Spleen (tissue), 11 donors: Measurements from ENCODE around the gene FDXACB1. TPM values are rescaled to one million over a fixed set of nuclear protein-coding genes. Genes with fewer than 3 reads are reported as not detected.

Experiments used
- DNase-seq: peaks from one replicate; pipeline ENCODE4 v3.0.0-alpha.2; 2020
- H3K27ac ChIP-seq, 8 donors: fragments of 200-600 bp; sonication (generic) in 7 of 8; 1 replicate in 4 of 8; 2 replicates in 4 of 8; pipeline versions ENCODE4 v1.5.0 to v1.8.0; 2016 to 2021; ENCODE audit warnings: inconsistent platforms in 4 of 8, mild to moderate bottlenecking in 4 of 8, moderate library complexity in 1 of 8
- H3K27me3 ChIP-seq, 7 donors: fragments of 200-600 bp; sonication (generic) in 6 of 7; replicated peaks in 1 of 7; 1 replicate in 4 of 7; 2 replicates in 3 of 7; pipeline versions ENCODE4 v1.5.0 to v1.8.0; 2016 to 2021; ENCODE audit warnings: inconsistent platforms in 3 of 7, mild to moderate bottlenecking in 1 of 7
- H3K36me3 ChIP-seq, 6 donors: fragments of 200-600 bp; sonication (generic) in 5 of 6; 1 replicate in 4 of 6; 2 replicates in 2 of 6; pipeline versions ENCODE4 v1.5.0 to v1.8.0; 2016 to 2021; ENCODE audit warnings: inconsistent platforms in 2 of 6
- H3K4me1 ChIP-seq, 6 donors: fragments of 200-600 bp; sonication (generic) in 5 of 6; 1 replicate in 3 of 6; 2 replicates in 3 of 6; pipeline versions ENCODE4 v1.5.0 to v1.8.0; 2016 to 2021; ENCODE audit warnings: inconsistent platforms in 3 of 6
- H3K4me3 ChIP-seq, 8 donors: fragments of 200-600 bp; sonication (generic) in 7 of 8; 1 replicate in 4 of 8; 2 replicates in 4 of 8; pipeline versions ENCODE4 v1.5.0 to v1.8.0; 2016 to 2021; ENCODE audit warnings: inconsistent platforms in 4 of 8, mild to moderate bottlenecking in 4 of 8, moderate library complexity in 2 of 8
- H3K9me3 ChIP-seq, 8 donors: fragments of 200-600 bp; sonication (generic) in 7 of 8; 1 replicate in 4 of 8; 2 replicates in 4 of 8; pipeline versions ENCODE4 v1.5.0 to v1.8.0; 2016 to 2021; ENCODE audit warnings: inconsistent platforms in 4 of 8
- POLR2A ChIP-seq, 3 donors: fragments of 450-650 bp; IDR thresholded peaks; one replicate each; pipeline ENCODE4 v1.5.1; 2017; ENCODE audit warnings: antibody characterized with exemption in 3 of 3, mild to moderate bottlenecking in 1 of 3
- POLR2AphosphoS5 ChIP-seq, 3 donors: sonication (generic); formaldehyde crosslinking; IDR thresholded peaks; one replicate each; pipeline ENCODE4 v1.5.1; 2017; ENCODE audit warnings: antibody characterized with exemption in 3 of 3
- WGBS, 5 donors: extraction: QIAGEN DNeasy Blood & Tissue Kit in 3 of 5; methylation state at CpG; one replicate each; pipeline versions ENCODE4 v1.1.5 to v1.1.7; 2013 to 2018; 5-methylcytosine and 5-hydroxymethylcytosine counted together
- intact Hi-C: fragments of 100-400 bp; cut with DNase I; formaldehyde crosslinking; loops from one replicate; pipeline ENCODE4 v1.15.0; 2023; ENCODE audit warnings: low total_unique reads
- polyA plus RNA-seq, 3 donors: library from polyadenylated mRNA; stranded (reverse); fragments of 200-250 nt; gene quantifications; one replicate each; pipeline ENCODE4 v1.2.1, GENCODE V29; 2013
- total RNA-seq, 7 donors: library from RNA; depleted of rRNA in 3 of 7; stranded (reverse); fragments of >200 nt in 3 of 7; fragmentation: NEBNext Ultra II Directional in 4 of 7; extraction: Animal tissue kit (Norgen Biotek cat#: 25700) in 4 of 7; gene quantifications; one replicate each; pipeline versions ENCODE4 v1.1.0 to v1.2.1, GENCODE V29; 2016 to 2021
- TF ChIP-seq, protein P1 (sequence below), 11 experiments: fragments of 200-600 bp in 7 of 11; fragments of 450-650 bp in 4 of 11; sonication (generic) in 4 of 11; IDR thresholded peaks in 8 of 11; conservative IDR thresholded peaks in 3 of 11; 1 replicate in 7 of 11; 2 replicates in 4 of 11; pipeline versions ENCODE4 v1.4.0 to v1.8.0; 2016 to 2021; ENCODE audit warnings: antibody characterized with exemption in 11 of 11, inconsistent platforms in 4 of 11, mild to moderate bottlenecking in 1 of 11
- donor health status: healthy with polysubstance abuse.
- donor health status: DM: no; HTN: no; CAD: no; lungs with moderate emphysema.
- donor health status: DM: no; HTN: no; CAD: no.
- donor health status: Bipolar disorder and iron deficiency.
- donor health status: healthy.
- donor health status: DM: no; HTN: no; CAD: no.
- donor health status: DM: yes; HTN: yes; CAD: no.

Gene FDXACB1
- total and polyA plus RNA-seq, 10 donors: 1.9 to 4.1 (median 3.6) TPM

DNA sequence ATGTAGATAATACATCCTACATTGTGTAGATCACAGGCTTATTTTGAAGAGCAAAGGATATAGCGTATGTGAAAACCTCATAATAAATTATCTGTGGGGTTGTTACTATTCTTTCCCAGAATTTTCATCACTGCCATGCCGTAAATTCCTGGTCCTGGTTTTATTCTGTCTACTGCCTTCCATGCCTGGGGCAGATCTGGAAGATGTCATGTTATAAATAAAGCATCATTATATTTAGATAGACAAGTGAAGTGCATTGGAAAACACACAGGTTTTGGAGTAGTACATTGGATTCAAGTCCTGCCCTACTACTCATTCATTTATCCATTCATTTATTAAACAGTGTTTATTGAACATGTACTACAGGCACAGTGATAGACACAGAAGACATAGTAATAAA, 41.9 kb upstream of the FDXACB1 start:
- Histone ChIP-seq H3K36me3 (no peaks in the 10 kb centered on the region), H3K27ac (no peak overlapping the region), H3K4me1 (peaks cover 0 to 12% (median 0%) of the 10 kb centered on the region in 6 donors), H3K27me3 (peaks cover 0 to 6% (median 0%) of the 10 kb centered on the region in 7 donors), H3K4me3 (no peak overlapping the region), H3K9me3 (no peaks in the 10 kb centered on the region)
- 70 to 98% (median 92%) methylated on average over 2 of the region's 2 CpGs for WGBS, 5 donors
- TF ChIP-seq POLR2A (IDR thresholded peaks at IDR 0.05) (no peak), POLR2AphosphoS5 (IDR thresholded peaks at IDR 0.05) (no peak)
- TF ChIP-seq, protein P1, sequence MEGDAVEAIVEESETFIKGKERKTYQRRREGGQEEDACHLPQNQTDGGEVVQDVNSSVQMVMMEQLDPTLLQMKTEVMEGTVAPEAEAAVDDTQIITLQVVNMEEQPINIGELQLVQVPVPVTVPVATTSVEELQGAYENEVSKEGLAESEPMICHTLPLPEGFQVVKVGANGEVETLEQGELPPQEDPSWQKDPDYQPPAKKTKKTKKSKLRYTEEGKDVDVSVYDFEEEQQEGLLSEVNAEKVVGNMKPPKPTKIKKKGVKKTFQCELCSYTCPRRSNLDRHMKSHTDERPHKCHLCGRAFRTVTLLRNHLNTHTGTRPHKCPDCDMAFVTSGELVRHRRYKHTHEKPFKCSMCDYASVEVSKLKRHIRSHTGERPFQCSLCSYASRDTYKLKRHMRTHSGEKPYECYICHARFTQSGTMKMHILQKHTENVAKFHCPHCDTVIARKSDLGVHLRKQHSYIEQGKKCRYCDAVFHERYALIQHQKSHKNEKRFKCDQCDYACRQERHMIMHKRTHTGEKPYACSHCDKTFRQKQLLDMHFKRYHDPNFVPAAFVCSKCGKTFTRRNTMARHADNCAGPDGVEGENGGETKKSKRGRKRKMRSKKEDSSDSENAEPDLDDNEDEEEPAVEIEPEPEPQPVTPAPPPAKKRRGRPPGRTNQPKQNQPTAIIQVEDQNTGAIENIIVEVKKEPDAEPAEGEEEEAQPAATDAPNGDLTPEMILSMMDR (IDR thresholded peaks at IDR 0.05 in 8 of 11, conservative IDR thresholded peaks at IDR 0.05 in 3 of 11): no peak
- no peak for DNase-seq
- intact Hi-C loops: no loop called here

DNA sequence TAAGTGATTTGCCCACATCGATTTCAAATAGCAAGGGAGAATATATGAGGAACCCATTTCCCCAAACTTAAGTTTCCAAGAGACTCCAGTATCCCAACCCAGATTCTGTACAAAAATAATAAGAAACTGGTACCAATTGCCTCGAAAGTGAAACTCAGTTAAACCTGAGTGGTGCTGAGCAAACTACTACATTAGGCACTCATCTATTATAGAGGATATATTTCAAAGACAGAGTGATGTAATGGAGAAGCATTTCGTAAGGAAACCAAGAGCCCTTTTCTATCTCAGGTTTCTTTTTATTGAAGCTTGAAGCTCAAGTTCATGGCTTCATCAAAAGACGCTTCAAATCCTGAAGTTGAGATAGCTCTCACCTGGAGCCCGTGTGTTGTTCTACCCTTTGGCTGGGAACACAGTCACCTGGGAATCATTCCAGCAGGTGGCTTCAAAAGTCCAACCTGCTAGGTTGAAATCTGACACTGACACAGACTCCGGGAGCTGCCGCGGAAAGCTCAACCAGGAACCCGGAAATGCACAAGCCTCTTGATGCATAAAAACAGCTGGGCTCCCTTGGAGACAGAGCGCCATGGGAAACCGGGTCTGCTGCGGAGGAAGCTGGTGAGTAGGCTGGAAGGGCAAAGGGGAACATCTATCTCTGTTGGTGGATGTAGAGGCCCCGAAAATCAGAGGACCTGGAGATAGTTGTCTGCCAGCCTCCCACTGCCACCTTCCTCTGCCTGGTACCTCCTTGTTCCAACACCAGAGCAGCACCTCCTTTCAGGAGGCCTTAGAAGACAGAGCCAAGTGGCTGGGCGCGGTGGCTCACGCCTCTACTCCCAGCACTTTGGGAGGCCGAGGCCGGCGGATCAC, 39.7 kb upstream of the FDXACB1 start, which contains the start of gene C11orf52:
Gene C11orf52 (plus strand): TSS at position 524 of the 867 bp plus-strand sequence. CDS start 60 bp downstream, at position 584.
- Histone ChIP-seq H3K4me1 (peaks cover 0 to 12% (median 0%) of the 10 kb centered on the region in 6 donors), H3K36me3 (no peaks in the 10 kb centered on the region), H3K4me3 (peak within 1 kb of the TSS in 1 of 8 donors; percentile 25), H3K27me3 (peaks cover 0 to 21% (median 5%) of the 10 kb centered on the region in 7 donors), H3K9me3 (no peaks in the 10 kb centered on the region), H3K27ac (peak within 1 kb of the TSS in 5 of 8 donors; percentile 2 to 43 (median 34))
- WGBS, 5 donors: 68 to 78% (median 70%) methylated on average over 19 of the region's 19 CpGs
- TF ChIP-seq POLR2A (IDR thresholded peaks at IDR 0.05) (no peak), POLR2AphosphoS5 (IDR thresholded peaks at IDR 0.05) (no peak)
- TF ChIP-seq, protein P1 (IDR thresholded peaks at IDR 0.05 in 8 of 11, conservative IDR thresholded peaks at IDR 0.05 in 3 of 11): no peak
- intact Hi-C loops: no loop called here
- no peak for DNase-seq

DNA sequence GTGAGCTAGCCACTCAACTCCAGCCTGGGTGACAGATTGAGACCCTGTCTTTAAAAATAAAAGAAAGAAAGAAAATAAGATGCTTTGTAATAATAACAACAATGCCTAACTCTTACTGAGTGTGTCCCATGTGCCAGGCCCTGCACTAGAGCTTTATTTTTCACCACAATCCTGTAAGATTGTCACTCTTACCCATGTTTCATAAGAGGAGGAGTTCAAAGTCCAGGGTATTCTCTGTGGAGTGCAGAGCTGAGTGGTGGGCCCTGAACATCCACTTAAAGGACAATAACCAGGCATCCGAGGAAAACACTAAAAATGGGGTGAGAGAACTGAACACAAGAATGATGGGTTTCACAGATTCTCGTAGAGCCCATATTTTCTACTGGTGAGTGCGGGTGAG, 38.8 kb upstream of the FDXACB1 start:
- peaks cover 0 to 8% (median 0%) of the 10 kb centered on the region in 6 donors for H3K4me1 ChIP-seq
- H3K27me3 ChIP-seq: peaks cover 0 to 30% (median 12%) of the 10 kb centered on the region in 7 donors
- peak overlapping the region in 1 of 8 donors; percentile 34 for H3K27ac ChIP-seq
- TF ChIP-seq POLR2A (IDR thresholded peaks at IDR 0.05): no peak
- TF ChIP-seq, protein P1 (IDR thresholded peaks at IDR 0.05 in 8 of 11, conservative IDR thresholded peaks at IDR 0.05 in 3 of 11): no peak
- no peak for DNase-seq
- H3K9me3 ChIP-seq: no peaks in the 10 kb centered on the region
- intact Hi-C loops: no loop called here
- no peak overlapping the region for H3K4me3 ChIP-seq
- 89 to 97% (median 91%) methylated on average over 3 of the region's 3 CpGs for WGBS, 5 donors
- H3K36me3 ChIP-seq: no peaks in the 10 kb centered on the region

DNA sequence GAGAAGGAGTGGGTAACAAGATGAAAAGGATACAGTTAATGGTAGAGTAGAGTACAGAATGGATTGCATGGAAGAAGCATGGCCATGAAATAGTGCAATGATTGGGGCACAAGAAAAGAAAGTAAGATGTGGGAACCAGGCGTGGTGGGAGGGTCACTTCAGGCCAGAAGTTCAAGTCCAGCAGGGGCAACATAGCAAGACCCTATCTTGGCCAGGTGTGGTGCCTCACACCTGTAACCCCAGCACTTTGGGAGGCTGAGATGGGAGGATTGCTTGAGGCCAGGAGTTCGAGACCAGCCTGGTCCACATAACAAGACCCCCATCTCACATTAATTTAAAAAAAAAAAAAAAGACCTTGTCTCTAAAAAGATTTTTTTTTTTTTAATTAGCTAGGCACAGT, 38.3 kb upstream of the FDXACB1 start:
- intact Hi-C loops: no loop called here
- WGBS, 5 donors: 68 to 90% (median 83%) methylated on average over 2 of the region's 2 CpGs
- Histone ChIP-seq H3K4me1 (peaks cover 0 to 3% (median 0%) of the 10 kb centered on the region in 6 donors), H3K9me3 (no peaks in the 10 kb centered on the region), H3K36me3 (no peaks in the 10 kb centered on the region), H3K4me3 (no peak overlapping the region), H3K27me3 (peaks cover 0 to 34% (median 17%) of the 10 kb centered on the region in 7 donors), H3K27ac (no peak overlapping the region)
- DNase-seq: no peak
- TF ChIP-seq, protein P1 (IDR thresholded peaks at IDR 0.05 in 8 of 11, conservative IDR thresholded peaks at IDR 0.05 in 3 of 11): no peak
- TF ChIP-seq POLR2AphosphoS5 (IDR thresholded peaks at IDR 0.05): no peak
- no peak for TF ChIP-seq POLR2A (IDR thresholded peaks at IDR 0.05)
